ENCODE data around the gene DGKB. TPM values are rescaled to one million over a fixed set of nuclear protein-coding genes. Genes with fewer than 3 reads are reported as not detected.

DGKB gene
- total RNA-seq, 3 donors from 2014 or later = not detected

DNA sequence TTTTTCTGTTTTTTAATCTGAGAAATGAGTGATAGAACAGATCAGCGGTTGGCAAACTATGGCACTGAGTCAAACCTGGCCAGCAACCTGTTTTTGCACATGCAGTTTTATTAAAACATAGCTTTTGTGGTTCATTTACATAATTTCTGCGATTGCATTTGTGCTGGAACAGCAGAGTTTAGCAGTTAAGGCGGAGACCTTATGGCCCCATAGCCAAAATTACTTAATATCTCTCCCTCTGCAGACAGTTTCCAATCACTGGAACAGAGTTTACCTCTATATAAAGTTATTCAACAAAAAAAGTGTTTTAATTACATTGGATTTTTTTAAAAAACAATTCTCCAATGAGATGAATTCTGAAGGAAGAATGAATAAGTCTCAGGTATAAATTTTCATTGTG, 212.1 kb downstream of the DGKB start:
- no peak overlapping the region for H3K4me3 Mint-ChIP-seq
- no peaks in the 10 kb centered on the region for H3K9me3 Mint-ChIP-seq
- ATAC-seq (no peak), DNase-seq (no peak)
- H3K36me3 Mint-ChIP-seq (ENCODE audit: insufficient read depth) = no peaks in the 10 kb centered on the region
- peaks cover 2% of the 10 kb centered on the region for H3K27me3 Mint-ChIP-seq (ENCODE audit: low read depth)
- no peaks in the 10 kb centered on the region for H3K4me1 Mint-ChIP-seq (ENCODE audit: low read depth)

DNA sequence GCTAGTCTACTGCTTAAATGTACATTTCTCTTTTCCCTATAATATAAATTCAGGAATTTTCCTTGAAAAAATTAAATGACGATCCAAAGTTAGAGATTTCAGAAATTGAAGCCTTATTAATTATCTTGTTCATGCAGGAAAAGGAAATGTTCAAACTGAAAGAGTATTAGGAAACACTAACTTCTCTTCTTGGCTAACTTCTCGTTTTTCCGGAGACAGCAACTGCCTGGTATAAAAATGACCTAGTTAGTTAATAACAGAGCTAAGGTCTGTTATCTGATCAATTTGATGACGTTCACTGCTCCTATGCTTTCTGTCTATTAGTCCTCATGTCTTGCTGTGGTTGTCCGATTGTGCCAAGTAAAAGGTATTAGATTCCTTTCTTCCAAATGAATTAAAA, 212.5 kb downstream of the DGKB start:
- H3K4me1 Mint-ChIP-seq (ENCODE audit: low read depth) = no peaks in the 10 kb centered on the region
- peaks cover 2% of the 10 kb centered on the region for H3K27me3 Mint-ChIP-seq (ENCODE audit: low read depth)
- H3K9me3 Mint-ChIP-seq = no peaks in the 10 kb centered on the region
- ATAC-seq = no peak
- DNase-seq = no peak
- H3K4me3 Mint-ChIP-seq = no peak overlapping the region
- H3K36me3 Mint-ChIP-seq (ENCODE audit: insufficient read depth) = no peaks in the 10 kb centered on the region

DNA sequence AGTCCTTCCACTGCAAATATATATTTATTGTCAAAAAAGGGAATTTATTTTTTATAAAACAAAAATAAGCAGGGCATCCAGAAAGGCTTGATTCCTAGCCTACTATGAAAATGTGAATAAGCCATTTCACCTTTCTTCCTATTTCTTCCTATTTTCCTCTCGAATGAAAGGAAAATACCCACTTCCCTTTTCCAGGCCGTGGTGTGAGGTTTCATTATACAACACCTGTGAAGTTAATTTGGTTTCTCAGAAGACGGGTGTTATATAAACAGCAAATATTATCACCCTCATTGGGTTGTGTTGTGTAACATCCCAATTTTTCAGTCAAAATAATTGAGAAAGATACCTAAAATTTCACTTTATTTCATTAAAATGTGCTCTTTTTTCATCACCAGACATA, 214.3 kb downstream of the DGKB start:
- Mint-ChIP-seq H3K36me3 (ENCODE audit: insufficient read depth) (no peaks in the 10 kb centered on the region), H3K27me3 (ENCODE audit: low read depth) (peaks cover 2% of the 10 kb centered on the region), H3K4me3 (no peak overlapping the region), H3K4me1 (ENCODE audit: low read depth) (no peaks in the 10 kb centered on the region), H3K9me3 (no peaks in the 10 kb centered on the region)
- ATAC-seq (no peak), DNase-seq (no peak)

DNA sequence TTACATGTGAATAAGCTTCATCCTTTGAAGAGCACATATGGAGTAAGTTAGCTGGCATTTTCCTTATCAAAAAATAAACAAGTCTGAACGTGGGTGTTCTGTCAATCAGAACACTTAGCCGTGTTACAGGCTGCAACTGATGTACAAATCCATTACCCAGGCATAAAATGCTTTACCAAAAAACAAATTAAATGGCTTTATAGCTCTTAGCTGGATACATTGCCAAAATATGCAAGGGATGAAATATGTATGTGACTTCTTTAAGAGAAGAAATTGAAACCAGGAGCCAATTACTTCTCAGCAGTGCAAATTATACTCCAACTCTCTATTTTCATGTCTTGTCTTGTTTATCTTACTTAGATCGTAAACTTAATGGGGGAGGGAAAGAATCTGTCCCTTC, 214.8 kb downstream of the DGKB start:
- Mint-ChIP-seq H3K27me3 (ENCODE audit: low read depth) (peaks cover 2% of the 10 kb centered on the region), H3K36me3 (ENCODE audit: insufficient read depth) (no peaks in the 10 kb centered on the region), H3K4me3 (no peak overlapping the region), H3K9me3 (no peaks in the 10 kb centered on the region), H3K4me1 (ENCODE audit: low read depth) (no peaks in the 10 kb centered on the region)
- no peak for DNase-seq
- ATAC-seq = no peak

DNA sequence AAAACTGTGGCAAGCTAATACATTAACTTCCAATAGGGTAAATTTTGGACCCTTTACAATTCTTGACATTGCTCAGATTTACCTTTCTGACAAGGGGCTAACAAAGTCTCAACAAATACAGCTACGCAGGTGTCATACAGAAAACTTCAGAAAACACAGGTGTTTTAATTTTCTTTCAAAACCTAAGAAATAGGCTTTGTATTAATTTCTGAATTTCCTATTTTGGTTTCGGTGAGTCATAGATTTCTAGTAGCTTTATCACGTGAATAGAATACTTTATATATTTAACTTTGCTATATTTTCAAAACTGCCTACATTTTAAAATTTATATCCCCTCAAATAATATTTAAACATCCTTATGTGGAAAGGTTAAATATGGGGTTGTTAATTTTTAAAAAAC, 215.3 kb downstream of the DGKB start:
- DNase-seq (no peak), ATAC-seq (no peak)
- no peaks in the 10 kb centered on the region for H3K4me1 Mint-ChIP-seq (ENCODE audit: low read depth)
- peaks cover 2% of the 10 kb centered on the region for H3K27me3 Mint-ChIP-seq (ENCODE audit: low read depth)
- H3K9me3 Mint-ChIP-seq = no peaks in the 10 kb centered on the region
- H3K4me3 Mint-ChIP-seq = no peak overlapping the region
- no peaks in the 10 kb centered on the region for H3K36me3 Mint-ChIP-seq (ENCODE audit: insufficient read depth)

DNA sequence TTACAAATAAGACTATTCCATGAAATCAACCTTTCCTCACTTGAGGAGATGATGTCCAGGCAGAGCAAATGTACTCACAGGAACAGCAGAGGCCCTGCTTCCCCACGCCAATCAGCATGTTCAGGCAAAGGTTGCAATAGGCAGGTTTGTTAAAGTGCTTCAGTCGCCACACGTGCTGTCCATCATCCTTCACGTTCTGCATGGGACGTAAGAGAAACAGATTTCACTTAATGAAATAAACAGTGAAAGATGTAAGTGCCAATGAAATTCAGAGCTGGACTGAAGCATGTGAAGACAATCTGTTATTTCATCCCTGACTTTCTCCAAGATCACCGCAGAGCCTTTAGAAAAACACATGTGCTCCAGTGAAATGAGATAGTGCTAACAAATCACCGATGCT, 217.4 kb downstream of the DGKB start:
- DNase-seq (no peak), ATAC-seq (no peak)
- Mint-ChIP-seq H3K9me3 (no peaks in the 10 kb centered on the region), H3K27me3 (ENCODE audit: low read depth) (no peaks in the 10 kb centered on the region), H3K4me1 (ENCODE audit: low read depth) (no peaks in the 10 kb centered on the region), H3K36me3 (ENCODE audit: insufficient read depth) (no peaks in the 10 kb centered on the region), H3K4me3 (no peak overlapping the region)

DNA sequence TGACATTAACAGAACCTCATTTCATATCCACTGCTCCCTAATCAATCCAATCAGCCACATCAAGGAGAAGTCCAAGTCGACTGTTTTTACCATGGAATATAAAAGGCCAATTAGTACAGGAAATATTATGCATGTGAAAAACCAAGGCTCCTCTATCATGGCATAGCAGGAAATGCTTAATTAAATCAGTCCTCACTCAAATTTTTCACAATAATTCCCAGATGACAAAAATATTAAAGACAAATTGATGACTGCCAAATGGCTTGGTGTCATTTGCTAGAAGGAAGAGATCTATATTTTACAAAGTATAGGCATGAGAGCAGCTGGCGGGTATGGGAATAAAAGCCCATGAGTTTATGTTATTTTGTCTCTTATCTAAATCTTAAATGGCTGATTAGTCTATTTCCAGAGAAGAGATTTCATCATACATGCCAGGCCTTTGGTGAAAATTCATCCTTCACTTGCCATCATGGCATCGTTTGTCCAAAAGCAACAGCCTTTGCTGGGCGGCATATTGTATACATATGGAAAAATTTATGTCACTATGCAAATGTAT, 219.6 kb downstream of the DGKB start:
- Mint-ChIP-seq H3K27me3 (ENCODE audit: low read depth) (no peaks in the 10 kb centered on the region), H3K4me3 (no peak overlapping the region), H3K9me3 (no peaks in the 10 kb centered on the region), H3K36me3 (ENCODE audit: insufficient read depth) (no peaks in the 10 kb centered on the region), H3K4me1 (ENCODE audit: low read depth) (no peaks in the 10 kb centered on the region)
- no peak for ATAC-seq
- no peak for DNase-seq

DNA sequence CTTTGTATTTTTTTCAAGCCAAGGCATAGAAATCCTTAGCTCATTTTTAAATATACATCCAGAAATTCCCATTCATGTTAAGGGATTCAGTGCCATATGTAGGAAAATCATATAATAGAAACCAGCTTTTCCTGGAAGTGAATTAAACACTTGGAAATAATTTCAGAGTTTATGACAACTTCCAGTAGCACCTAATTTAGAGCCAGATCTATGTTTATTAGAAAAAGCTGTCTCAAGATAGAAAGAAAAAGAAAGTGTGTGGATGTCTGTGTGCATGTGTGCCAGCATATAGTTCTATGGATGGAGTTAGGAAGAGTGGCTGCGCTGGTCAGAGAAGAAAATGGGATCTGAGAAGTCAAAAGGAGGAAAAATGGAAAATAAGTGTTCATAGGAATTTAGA, 225.7 kb downstream of the DGKB start:
- H3K4me1 Mint-ChIP-seq (ENCODE audit: low read depth) = no peaks in the 10 kb centered on the region
- no peaks in the 10 kb centered on the region for H3K36me3 Mint-ChIP-seq (ENCODE audit: insufficient read depth)
- DNase-seq (no peak), ATAC-seq (no peak)
- no peaks in the 10 kb centered on the region for H3K9me3 Mint-ChIP-seq
- H3K4me3 Mint-ChIP-seq = no peak overlapping the region
- H3K27me3 Mint-ChIP-seq (ENCODE audit: low read depth) = no peaks in the 10 kb centered on the region

DNA sequence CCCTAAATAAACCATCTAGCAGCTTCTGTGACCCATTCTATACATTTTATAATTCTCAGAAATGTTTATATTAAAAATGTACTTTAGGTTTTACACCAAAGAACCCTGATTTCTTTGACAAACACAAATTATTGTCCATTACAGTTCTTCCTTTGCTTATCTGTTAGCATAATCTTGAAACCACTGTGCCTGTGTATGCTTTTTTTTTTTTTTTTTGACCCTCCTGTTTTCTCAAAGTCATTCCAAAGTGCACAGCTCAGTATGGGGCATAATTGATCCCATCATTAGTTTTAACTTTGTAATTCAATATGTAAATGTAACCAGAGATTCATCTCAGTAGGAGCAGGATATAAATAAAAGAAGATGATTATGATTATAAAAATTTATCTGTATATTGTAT, 229.3 kb downstream of the DGKB start:
- H3K36me3 Mint-ChIP-seq (ENCODE audit: insufficient read depth) = no peaks in the 10 kb centered on the region
- DNase-seq (no peak), ATAC-seq (no peak)

DNA sequence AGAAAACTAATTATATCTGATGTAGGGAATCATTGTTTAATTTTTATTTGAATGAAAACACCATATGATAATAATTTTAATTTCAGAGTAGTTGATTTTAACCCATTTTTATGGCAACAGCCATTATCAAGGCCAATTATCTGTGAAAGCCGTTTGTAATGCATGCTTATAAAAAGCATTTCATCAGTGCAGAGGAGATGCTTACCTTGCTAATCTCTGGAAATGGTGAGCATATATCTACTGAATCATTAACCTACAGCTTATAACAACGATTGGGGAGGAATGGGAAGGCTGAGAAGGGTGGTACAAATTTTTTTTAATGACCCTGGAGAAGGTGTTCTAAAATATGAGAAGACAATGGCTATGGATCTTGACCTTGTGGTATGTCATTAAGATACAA, 235.6 kb downstream of the DGKB start:
- ATAC-seq (no peak), DNase-seq (no peak)
- Mint-ChIP-seq H3K9me3 (no peaks in the 10 kb centered on the region), H3K27me3 (ENCODE audit: low read depth) (no peaks in the 10 kb centered on the region), H3K4me1 (ENCODE audit: low read depth) (no peaks in the 10 kb centered on the region), H3K36me3 (ENCODE audit: insufficient read depth) (no peaks in the 10 kb centered on the region), H3K4me3 (no peak overlapping the region)

More for the DNA sequence above, 229.3 kb downstream of the DGKB start:
- Mint-ChIP-seq H3K27me3 (ENCODE audit: low read depth) (no peaks in the 10 kb centered on the region), H3K9me3 (no peaks in the 10 kb centered on the region), H3K4me1 (ENCODE audit: low read depth) (no peaks in the 10 kb centered on the region), H3K4me3 (no peak overlapping the region)

DNA sequence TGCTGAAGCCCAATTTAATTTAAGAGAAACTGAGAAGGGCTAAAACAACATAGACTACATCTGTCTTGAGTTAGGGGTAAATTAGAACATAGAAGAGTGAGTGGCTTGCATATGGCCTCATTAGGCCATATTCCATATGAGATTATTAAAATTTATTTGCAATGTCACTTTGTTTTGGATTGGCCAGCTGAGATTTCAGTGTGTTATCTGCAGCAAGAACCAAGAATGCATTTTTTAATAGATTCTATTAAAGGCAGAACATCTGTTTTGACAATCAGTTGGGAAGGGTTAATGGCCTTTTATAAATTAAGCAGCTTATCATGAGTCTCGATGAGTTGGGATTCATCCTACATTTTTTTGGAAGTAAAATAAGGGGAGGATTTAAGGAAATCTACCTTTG, 236.2 kb downstream of the DGKB start:
- H3K36me3 Mint-ChIP-seq (ENCODE audit: insufficient read depth) = no peaks in the 10 kb centered on the region
- no peak overlapping the region for H3K4me3 Mint-ChIP-seq
- ATAC-seq (no peak), DNase-seq (no peak)
- H3K27me3 Mint-ChIP-seq (ENCODE audit: low read depth) = no peaks in the 10 kb centered on the region
- no peaks in the 10 kb centered on the region for H3K9me3 Mint-ChIP-seq
- H3K4me1 Mint-ChIP-seq (ENCODE audit: low read depth) = no peaks in the 10 kb centered on the region

DNA sequence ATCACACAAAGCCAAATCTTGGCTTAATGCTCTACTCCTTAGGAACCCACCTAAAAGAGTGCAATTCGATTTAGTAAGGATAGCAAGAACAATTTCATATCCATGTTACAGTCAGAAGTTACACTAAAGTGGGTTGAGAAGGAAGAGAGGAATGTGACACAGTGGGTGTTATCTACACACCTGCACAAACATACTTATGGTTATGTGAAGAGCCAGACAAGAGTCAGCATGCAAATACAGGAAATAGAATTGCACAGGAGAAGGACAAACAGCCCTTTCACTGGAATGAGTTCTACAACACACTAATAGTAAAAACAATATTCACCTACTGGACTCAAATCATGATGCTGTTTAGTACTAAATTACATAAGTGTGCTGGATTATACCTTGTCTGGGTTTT, 262.8 kb downstream of the DGKB start:
- Mint-ChIP-seq H3K4me3 (no peak overlapping the region), H3K9me3 (peaks cover 12% of the 10 kb centered on the region), H3K27me3 (ENCODE audit: low read depth) (no peaks in the 10 kb centered on the region), H3K4me1 (ENCODE audit: low read depth) (no peaks in the 10 kb centered on the region), H3K36me3 (ENCODE audit: insufficient read depth) (no peaks in the 10 kb centered on the region)
- no peak for DNase-seq
- ATAC-seq = no peak

DNA sequence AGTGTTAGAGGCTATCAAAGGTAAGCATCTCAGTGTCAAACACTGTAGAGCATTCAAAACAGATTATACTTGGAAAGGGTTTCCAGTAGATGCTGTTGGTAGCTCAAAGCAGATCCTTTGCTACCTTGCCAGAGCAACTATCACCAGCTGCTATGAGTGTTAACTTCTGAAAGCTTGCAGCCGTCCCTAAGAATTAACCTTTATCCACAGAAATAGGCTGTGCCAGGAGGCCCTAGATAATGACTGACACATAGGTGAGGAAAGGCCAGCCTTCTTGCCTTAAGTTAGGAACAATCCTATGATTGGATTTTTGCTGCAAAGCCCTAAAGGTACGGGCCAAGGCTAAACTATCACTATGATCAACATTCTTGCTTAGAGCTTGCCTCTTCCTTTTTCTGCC, 263.2 kb downstream of the DGKB start:
- H3K4me1 Mint-ChIP-seq (ENCODE audit: low read depth) = no peaks in the 10 kb centered on the region
- no peak overlapping the region for H3K4me3 Mint-ChIP-seq
- ATAC-seq = no peak
- H3K27me3 Mint-ChIP-seq (ENCODE audit: low read depth) = no peaks in the 10 kb centered on the region
- H3K9me3 Mint-ChIP-seq = peaks cover 8% of the 10 kb centered on the region
- DNase-seq = no peak
- H3K36me3 Mint-ChIP-seq (ENCODE audit: insufficient read depth) = no peaks in the 10 kb centered on the region

DNA sequence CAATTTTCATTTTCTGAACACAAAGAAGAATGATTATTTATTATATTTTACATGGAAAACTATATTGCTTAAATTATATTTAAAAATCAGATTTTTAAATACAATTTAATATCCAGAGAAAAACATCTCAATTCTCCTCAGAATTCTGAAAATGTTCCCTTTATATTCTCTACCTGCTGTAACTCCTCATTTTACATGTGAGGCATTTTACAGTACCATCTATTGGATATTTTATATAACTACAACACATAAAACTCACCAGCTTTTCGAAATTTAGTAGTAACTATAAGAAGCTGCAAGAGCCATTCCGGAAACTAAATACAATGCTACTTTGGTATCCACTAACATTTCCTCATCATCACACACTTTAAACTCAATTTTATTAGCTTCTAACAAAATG, 264.6 kb downstream of the DGKB start:
- H3K36me3 Mint-ChIP-seq (ENCODE audit: insufficient read depth) = no peaks in the 10 kb centered on the region
- DNase-seq = no peak
- H3K4me1 Mint-ChIP-seq (ENCODE audit: low read depth) = no peaks in the 10 kb centered on the region
- no peak for ATAC-seq
- H3K4me3 Mint-ChIP-seq = no peak overlapping the region
- H3K27me3 Mint-ChIP-seq (ENCODE audit: low read depth) = no peaks in the 10 kb centered on the region
- H3K9me3 Mint-ChIP-seq = peaks cover 3% of the 10 kb centered on the region

DNA sequence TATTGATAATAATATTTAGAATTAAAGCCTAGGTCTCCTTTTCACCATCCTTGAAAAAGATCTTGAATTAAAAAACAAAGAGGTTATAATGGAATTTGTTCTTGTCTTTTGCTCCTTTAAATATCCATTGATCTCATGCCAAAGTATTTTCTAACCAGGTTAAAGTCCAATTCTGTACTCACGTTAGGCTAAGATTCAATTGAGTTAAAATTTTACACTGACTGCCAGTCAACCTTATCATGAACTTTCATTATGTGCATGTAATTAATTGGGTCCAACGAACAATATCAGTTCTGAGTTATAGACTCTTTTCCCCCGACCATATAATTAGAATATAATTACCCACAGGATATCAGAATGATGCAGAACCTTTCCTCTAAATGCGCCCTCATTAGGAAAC, 266.6 kb downstream of the DGKB start:
- H3K4me1 Mint-ChIP-seq (ENCODE audit: low read depth) = no peaks in the 10 kb centered on the region
- DNase-seq (no peak), ATAC-seq (no peak)
- no peaks in the 10 kb centered on the region for H3K27me3 Mint-ChIP-seq (ENCODE audit: low read depth)
- H3K36me3 Mint-ChIP-seq (ENCODE audit: insufficient read depth) = no peaks in the 10 kb centered on the region
- no peak overlapping the region for H3K4me3 Mint-ChIP-seq
- H3K9me3 Mint-ChIP-seq = no peaks in the 10 kb centered on the region

DNA sequence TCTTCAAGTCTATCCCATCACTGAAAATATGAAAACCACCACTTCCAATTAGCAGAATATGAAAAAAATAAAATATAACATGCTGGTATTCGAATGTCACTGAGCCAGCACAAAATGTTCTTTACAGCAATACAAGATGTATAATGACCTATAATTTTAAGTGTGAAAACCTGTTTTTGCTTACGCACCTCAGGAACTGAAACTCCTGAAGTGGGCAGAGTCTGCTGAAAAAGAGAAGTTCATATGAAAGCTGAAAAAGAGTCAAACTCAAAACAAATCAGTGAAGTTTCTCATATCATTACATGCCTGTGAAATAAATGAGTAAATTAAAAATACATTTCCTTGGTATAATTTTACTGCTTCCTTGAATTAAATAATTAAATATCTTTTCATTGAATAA, 272.5 kb downstream of the DGKB start:
- ATAC-seq (no peak), DNase-seq (no peak)
- no peaks in the 10 kb centered on the region for H3K36me3 Mint-ChIP-seq (ENCODE audit: insufficient read depth)
- H3K9me3 Mint-ChIP-seq = no peaks in the 10 kb centered on the region
- no peak overlapping the region for H3K4me3 Mint-ChIP-seq
- no peaks in the 10 kb centered on the region for H3K4me1 Mint-ChIP-seq (ENCODE audit: low read depth)
- no peaks in the 10 kb centered on the region for H3K27me3 Mint-ChIP-seq (ENCODE audit: low read depth)
